ENCODE data around the gene SH3PXD2B. TPM values are rescaled to one million over a fixed set of nuclear protein-coding genes. Genes with fewer than 3 reads are reported as not detected.

Gene SH3PXD2B
- total and polyA plus RNA-seq, 2 donors (not counting 1 experiment from before 2014, with no cell fraction given), result not detected

DNA sequence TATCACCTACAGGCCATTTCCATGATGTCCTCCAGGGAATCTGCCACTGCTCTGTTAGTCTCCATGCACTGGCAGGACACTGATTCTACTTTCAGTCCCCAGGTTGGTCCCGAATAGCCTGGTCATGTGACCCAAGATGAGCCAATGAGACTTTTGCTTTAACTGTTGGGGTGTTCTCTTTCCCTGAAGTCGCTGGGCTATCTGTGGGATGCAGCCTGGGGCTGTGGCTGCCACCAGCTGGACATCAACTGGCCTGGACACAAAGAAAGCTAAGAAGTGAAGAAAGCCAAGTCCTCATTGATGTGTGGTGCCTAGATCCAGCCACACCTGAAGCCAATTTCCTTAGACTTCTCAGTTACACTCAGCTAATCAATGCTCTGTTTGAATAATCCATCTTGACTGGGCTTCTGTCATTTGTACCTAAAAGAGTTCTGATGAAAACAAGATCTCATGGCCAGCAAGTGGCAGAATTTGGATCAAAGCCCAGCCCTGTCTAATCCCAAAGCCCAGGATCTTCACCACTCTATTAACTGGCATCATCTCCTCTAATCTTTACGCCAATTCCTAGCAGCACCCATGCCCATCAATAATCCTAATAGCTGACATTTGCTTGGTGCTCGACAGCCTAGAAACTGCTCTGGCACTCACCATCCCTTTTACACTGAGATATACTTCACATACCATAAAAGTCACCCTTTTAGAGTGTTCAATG lies 37.0 kb downstream of the SH3PXD2B start:
- no peak overlapping the region for H3K27ac ChIP-seq (ENCODE audit: low read length in 2 of 2)
- intact Hi-C loops (cut with micrococcal nuclease), result no loop called here
- H2AFZ ChIP-seq (ENCODE audit: insufficient read depth, low read depth, low read length, poor library complexity, severe bottlenecking), result no peak overlapping the region
- no peaks in the 10 kb centered on the region for H4K20me1 ChIP-seq (ENCODE audit: control insufficient read depth, insufficient read depth, low read length, poor library complexity, severe bottlenecking)
- 82% methylated on average over 3 of the region's 4 CpGs for WGBS (ENCODE audit: insufficient coverage)
- no peak overlapping the region for H3K4me2 ChIP-seq (replicated peaks; ENCODE audit: low read depth, low read length, poor library complexity, severe bottlenecking)
- ChIA-PET POLR2A (no interaction called here), CTCF (no interaction called here)
- H3K9ac ChIP-seq (ENCODE audit: low read length), result no peak overlapping the region
- no peak for DNase-seq
- H3K4me1 ChIP-seq (ENCODE audit: control insufficient read depth in 2 of 2, insufficient read depth in 2 of 2, low read length in 2 of 2), result no peaks in the 10 kb centered on the region
- no peaks in the 10 kb centered on the region for H3K9me3 Mint-ChIP-seq (ENCODE audit: insufficient read depth)
- H3K27me3 ChIP-seq (replicated peaks in 1 of 4; ENCODE audit: control extremely low read depth in 1 of 4, control insufficient read depth in 3 of 4, insufficient read depth in 4 of 4, low read length in 3 of 4), result no peaks in the 10 kb centered on the region
- H3K36me3 ChIP-seq (replicated peaks in 1 of 2; ENCODE audit: control extremely low read depth in 1 of 2, control insufficient read depth in 1 of 2, extremely low read depth in 1 of 2, insufficient read depth in 2 of 2, low read length in 1 of 2), result no peaks in the 10 kb centered on the region
- no peak for ATAC-seq (ENCODE audit: low read depth)
- H3K4me3 ChIP-seq (ENCODE audit: control extremely low read depth in 1 of 5, extremely low read depth in 1 of 5, insufficient read depth in 1 of 5, low read depth in 2 of 5, low read length in 4 of 5), result no peak overlapping the region
- H3K27ac Mint-ChIP-seq, result no peak overlapping the region
- peaks cover 4% of the 10 kb centered on the region for H3K27me3 Mint-ChIP-seq
- no peaks in the 10 kb centered on the region for H3K4me1 Mint-ChIP-seq
- H3K4me3 Mint-ChIP-seq, result no peak overlapping the region
- TF ChIP-seq, protein P1, sequence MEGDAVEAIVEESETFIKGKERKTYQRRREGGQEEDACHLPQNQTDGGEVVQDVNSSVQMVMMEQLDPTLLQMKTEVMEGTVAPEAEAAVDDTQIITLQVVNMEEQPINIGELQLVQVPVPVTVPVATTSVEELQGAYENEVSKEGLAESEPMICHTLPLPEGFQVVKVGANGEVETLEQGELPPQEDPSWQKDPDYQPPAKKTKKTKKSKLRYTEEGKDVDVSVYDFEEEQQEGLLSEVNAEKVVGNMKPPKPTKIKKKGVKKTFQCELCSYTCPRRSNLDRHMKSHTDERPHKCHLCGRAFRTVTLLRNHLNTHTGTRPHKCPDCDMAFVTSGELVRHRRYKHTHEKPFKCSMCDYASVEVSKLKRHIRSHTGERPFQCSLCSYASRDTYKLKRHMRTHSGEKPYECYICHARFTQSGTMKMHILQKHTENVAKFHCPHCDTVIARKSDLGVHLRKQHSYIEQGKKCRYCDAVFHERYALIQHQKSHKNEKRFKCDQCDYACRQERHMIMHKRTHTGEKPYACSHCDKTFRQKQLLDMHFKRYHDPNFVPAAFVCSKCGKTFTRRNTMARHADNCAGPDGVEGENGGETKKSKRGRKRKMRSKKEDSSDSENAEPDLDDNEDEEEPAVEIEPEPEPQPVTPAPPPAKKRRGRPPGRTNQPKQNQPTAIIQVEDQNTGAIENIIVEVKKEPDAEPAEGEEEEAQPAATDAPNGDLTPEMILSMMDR (IDR thresholded peaks at IDR 0.05), result no peak
- TF ChIP-seq EZH2 (IDR thresholded peaks at IDR 0.05; ENCODE audit: borderline replicate concordance, insufficient read depth, low read depth, low read length, poor library complexity, severe bottlenecking), result no peak
- no peaks in the 10 kb centered on the region for H3K79me2 ChIP-seq (ENCODE audit: control insufficient read depth, insufficient read depth, low read length)
- peaks cover 0 to 3% (median 0%) of the 10 kb centered on the region in 3 donors for H3K9me3 ChIP-seq (ENCODE audit: control extremely low read depth in 1 of 3, control insufficient read depth in 2 of 3, insufficient read depth in 1 of 3, low read length in 2 of 3)

DNA sequence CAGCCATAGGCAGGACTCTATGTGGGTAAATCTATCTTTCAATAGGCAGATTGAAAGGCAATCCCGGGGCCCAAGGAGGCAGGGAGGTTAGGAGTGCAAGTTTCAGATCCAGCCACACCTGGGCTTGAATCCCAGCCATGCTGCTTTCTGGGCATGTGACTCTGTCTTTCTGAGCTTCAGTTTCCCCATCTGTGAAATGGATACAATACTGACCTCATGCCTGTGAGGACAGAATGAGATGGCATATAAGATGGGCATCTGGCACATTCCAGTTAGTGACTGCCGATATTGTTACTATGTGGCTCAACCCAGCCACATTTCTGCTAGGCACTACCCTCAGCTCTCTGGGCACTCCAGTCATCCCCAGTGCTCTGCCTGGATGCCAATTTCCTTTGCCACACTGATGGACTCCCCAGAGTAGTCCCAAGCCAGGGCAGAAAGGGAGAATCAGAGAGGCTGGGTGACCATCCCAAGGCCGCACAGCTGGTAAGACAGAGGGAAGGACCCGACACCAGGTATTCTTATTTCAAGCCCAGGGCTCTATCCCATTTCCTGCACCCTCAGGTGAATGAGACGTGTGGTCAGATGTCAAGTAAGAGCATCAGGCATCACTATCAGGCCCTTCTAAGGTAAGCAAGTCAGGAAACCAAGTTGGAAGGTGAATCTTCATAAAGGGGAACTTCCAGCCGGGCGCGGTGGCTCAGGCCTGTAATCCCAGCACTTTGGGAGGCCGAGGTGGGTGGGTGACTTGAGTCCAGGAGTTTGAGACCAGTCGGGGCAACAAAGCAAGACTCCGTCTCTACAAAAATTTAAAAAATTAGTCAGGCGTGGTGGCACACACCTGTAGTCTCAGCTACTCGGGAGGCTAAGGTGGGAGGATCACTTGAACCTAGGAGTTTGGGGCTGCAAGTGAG lies 38.7 kb downstream of the SH3PXD2B start:
- POLR2A ChIA-PET, result no interaction called here
- Mint-ChIP-seq H3K27me3 (peaks cover 4% of the 10 kb centered on the region), H3K27ac (no peak overlapping the region), H3K9me3 (ENCODE audit: insufficient read depth) (no peaks in the 10 kb centered on the region), H3K4me1 (no peaks in the 10 kb centered on the region), H3K4me3 (no peak overlapping the region)
- CTCF ChIA-PET, result no interaction called here
- no peak overlapping the region for H3K9ac ChIP-seq (ENCODE audit: low read length)
- no peaks in the 10 kb centered on the region for H3K79me2 ChIP-seq (ENCODE audit: control insufficient read depth, insufficient read depth, low read length)
- H4K20me1 ChIP-seq (ENCODE audit: control insufficient read depth, insufficient read depth, low read length, poor library complexity, severe bottlenecking), result no peaks in the 10 kb centered on the region
- 99% methylated on average over 8 of the region's 13 CpGs for WGBS (ENCODE audit: insufficient coverage)
- H3K27me3 ChIP-seq (replicated peaks in 1 of 4; ENCODE audit: control extremely low read depth in 1 of 4, control insufficient read depth in 3 of 4, insufficient read depth in 4 of 4, low read length in 3 of 4), result no peaks in the 10 kb centered on the region
- H3K27ac ChIP-seq (ENCODE audit: low read length in 2 of 2), result no peak overlapping the region
- no peaks in the 10 kb centered on the region for H3K36me3 ChIP-seq (replicated peaks in 1 of 2; ENCODE audit: control extremely low read depth in 1 of 2, control insufficient read depth in 1 of 2, extremely low read depth in 1 of 2, insufficient read depth in 2 of 2, low read length in 1 of 2)
- no peak for DNase-seq
- no peak overlapping the region for H2AFZ ChIP-seq (ENCODE audit: insufficient read depth, low read depth, low read length, poor library complexity, severe bottlenecking)
- intact Hi-C loops (cut with micrococcal nuclease), result no loop called here
- no peaks in the 10 kb centered on the region for H3K4me1 ChIP-seq (ENCODE audit: control insufficient read depth in 2 of 2, insufficient read depth in 2 of 2, low read length in 2 of 2)
- no peak overlapping the region for H3K4me3 ChIP-seq (ENCODE audit: control extremely low read depth in 1 of 5, extremely low read depth in 1 of 5, insufficient read depth in 1 of 5, low read depth in 2 of 5, low read length in 4 of 5)
- TF ChIP-seq, protein P1 (IDR thresholded peaks at IDR 0.05), result no peak
- TF ChIP-seq EZH2 (IDR thresholded peaks at IDR 0.05; ENCODE audit: borderline replicate concordance, insufficient read depth, low read depth, low read length, poor library complexity, severe bottlenecking), result no peak
- H3K9me3 ChIP-seq (ENCODE audit: control extremely low read depth in 1 of 3, control insufficient read depth in 2 of 3, insufficient read depth in 1 of 3, low read length in 2 of 3), result peaks cover 0 to 3% (median 0%) of the 10 kb centered on the region in 3 donors
- H3K4me2 ChIP-seq (replicated peaks; ENCODE audit: low read depth, low read length, poor library complexity, severe bottlenecking), result no peak overlapping the region
- ATAC-seq (ENCODE audit: low read depth), result no peak

All from B cell (primary cell).